ENCODE results near the gene ATP10A.

GRCh38 chr15:25701721-25702465, 161.2 kb downstream of the ATP10A start:
- TF ChIP-seq CTCF (IDR thresholded peaks at IDR 0.05) (no peak), POLR2A (IDR thresholded peaks at IDR 0.05) (no peak)
